Ascending aorta (tissue), 2 donors: ENCODE measurements around the gene C1QTNF5. TPM values are rescaled to one million over a fixed set of nuclear protein-coding genes. Genes with fewer than 3 reads are reported as not detected.

Experiments used
- DNase-seq, 2 donors: peaks; one replicate each; pipeline ENCODE4 v3.0.0-alpha.2; 2019; ENCODE audit warnings: low spot score in 2 of 2
- H3K27ac ChIP-seq, 2 donors: fragments of 200-600 bp; sonication (generic); one replicate each; pipeline ENCODE4 v1.5.1; 2016 to 2017; ENCODE audit warnings: mild to moderate bottlenecking in 1 of 2
- H3K27me3 ChIP-seq: fragments of 200-600 bp; sonication (generic); one replicate; pipeline ENCODE4 v1.5.1; 2017
- H3K36me3 ChIP-seq, 2 donors: fragments of 200-600 bp; sonication (generic); one replicate each; pipeline ENCODE4 v1.5.1; 2016
- H3K4me1 ChIP-seq, 2 donors: fragments of 200-600 bp; sonication (generic); one replicate each; pipeline ENCODE4 v1.5.1; 2016 to 2017; ENCODE audit warnings: mild to moderate bottlenecking in 1 of 2
- H3K4me3 ChIP-seq, 2 donors: fragments of 200-600 bp; sonication (generic); one replicate each; pipeline ENCODE4 v1.5.1; 2016 to 2017; ENCODE audit warnings: mild to moderate bottlenecking in 1 of 2
- H3K9me3 ChIP-seq, 2 donors: fragments of 200-600 bp; sonication (generic); one replicate each; pipeline ENCODE4 v1.5.1; 2016
- CTCF ChIP-seq, 3 experiments: fragments of 200-600 bp in 2 of 3; fragments of 450-650 bp in 1 of 3; sonication (generic) in 2 of 3; IDR thresholded peaks; one replicate each; pipeline ENCODE4 v1.5.1; 2016 to 2019; ENCODE audit warnings: antibody characterized with exemption in 3 of 3, mild to moderate bottlenecking in 1 of 3, moderate library complexity in 1 of 3
- intact Hi-C: fragments of 100-400 bp; cut with DNase I; formaldehyde crosslinking; loops from one replicate; pipeline ENCODE4 v1.15.1; 2023
- total RNA-seq: library from RNA; depleted of rRNA; stranded (reverse); fragments of >200 nt; gene quantifications from one replicate; pipeline ENCODE4 v1.1.0, GENCODE V29; 2016

Gene C1QTNF5
- total RNA-seq, 1 donor from 2014 or later: 95.8 TPM

GRCh38 chr11:119356349-119357031, 15.8 kb upstream of the C1QTNF5 start:
- no peaks in the 10 kb centered on the region for H3K9me3 ChIP-seq
- H3K27me3 ChIP-seq: no peaks in the 10 kb centered on the region
- no peak overlapping the region for H3K27ac ChIP-seq
- TF ChIP-seq CTCF (IDR thresholded peaks at IDR 0.05): peak; percentile 85 to 87 (median 85)
- H3K4me3 ChIP-seq: peak overlapping the region; percentile 42 to 71
- intact Hi-C loops: loop anchor here (1.0 to 10.0 kb wide), 4 partner anchors 18 to 368 kb away; partner anchors contain the start of genes NECTIN1 and USP2
- H3K36me3 ChIP-seq: no peaks in the 10 kb centered on the region
- peak in 1 of 2 donors; percentile 89 for DNase-seq
- peaks cover 0 to 6% of the 10 kb centered on the region in 2 donors for H3K4me1 ChIP-seq

- intact Hi-C loops: loop anchor here (10.0 kb wide), 1 partner anchor 370 kb away; the partner anchor contains the start of gene NECTIN1
- Histone ChIP-seq H3K9me3 (no peaks in the 10 kb centered on the region), H3K4me1 (no peaks in the 10 kb centered on the region), H3K27ac (no peak overlapping the region), H3K4me3 (no peak overlapping the region), H3K36me3 (no peaks in the 10 kb centered on the region), H3K27me3 (no peaks in the 10 kb centered on the region)
- DNase-seq: no peak
- no peak for TF ChIP-seq CTCF (IDR thresholded peaks at IDR 0.05)
Measured at GRCh38 chr11:119355091-119355843, 14.6 kb upstream of the C1QTNF5 start.

- intact Hi-C loops: loop anchor here (10.0 kb wide), 1 partner anchor 372 kb away; the partner anchor contains the start of gene NECTIN1
- Histone ChIP-seq H3K4me3 (no peak overlapping the region), H3K36me3 (no peaks in the 10 kb centered on the region), H3K27ac (no peak overlapping the region), H3K4me1 (no peaks in the 10 kb centered on the region), H3K27me3 (no peaks in the 10 kb centered on the region), H3K9me3 (no peaks in the 10 kb centered on the region)
- no peak for DNase-seq
- TF ChIP-seq CTCF (IDR thresholded peaks at IDR 0.05): no peak
Measured at GRCh38 chr11:119352857-119353260, 12.2 kb upstream of the C1QTNF5 start.

GRCh38 chr11:119351232-119351631, 10.5 kb upstream of the C1QTNF5 start:
- Histone ChIP-seq H3K4me1 (no peaks in the 10 kb centered on the region), H3K27ac (no peak overlapping the region), H3K4me3 (no peak overlapping the region), H3K9me3 (no peaks in the 10 kb centered on the region), H3K27me3 (no peaks in the 10 kb centered on the region), H3K36me3 (no peaks in the 10 kb centered on the region)
- TF ChIP-seq CTCF (IDR thresholded peaks at IDR 0.05): no peak
- intact Hi-C loops: loop anchor here (10.0 kb wide), 1 partner anchor 374 kb away; the partner anchor contains the start of gene NECTIN1
- no peak for DNase-seq

- Histone ChIP-seq H3K4me3 (no peak overlapping the region), H3K27ac (no peak overlapping the region), H3K27me3 (no peaks in the 10 kb centered on the region), H3K9me3 (no peaks in the 10 kb centered on the region), H3K36me3 (no peaks in the 10 kb centered on the region), H3K4me1 (no peaks in the 10 kb centered on the region)
- no peak for DNase-seq
- intact Hi-C loops: loop anchor here (10.0 kb wide), 1 partner anchor 374 kb away; the partner anchor contains the start of gene NECTIN1
- no peak for TF ChIP-seq CTCF (IDR thresholded peaks at IDR 0.05)
Measured at GRCh38 chr11:119350302-119350701, 9.6 kb upstream of the C1QTNF5 start.
